GM18519 (cell line): Measurements from ENCODE around the gene WNT9A.
"Not testable (repeated sequence)": the region's sequence is repeated elsewhere in the genome, so short reads cannot be mapped to it uniquely, and the experiment has no call there.

Experiments used
- ATAC-seq: cut with Tn5 transposase; IDR thresholded peaks from one replicate; pipeline ENCODE4 v1.9.1; 2021; ENCODE audit warnings: mild to moderate bottlenecking, moderate library complexity; ENCODE audit not compliant: unreplicated experiment, low FRiP score

The WNT9A gene

GRCh38 chr1:227889047-227889862 lies 58.5 kb downstream of the WNT9A start:
- no peak for ATAC-seq

GRCh38 chr1:227888404-227889046 lies 59.2 kb downstream of the WNT9A start:
- no peak for ATAC-seq

GRCh38 chr1:227887697-227888403 lies 59.9 kb downstream of the WNT9A start:
- ATAC-seq, result no peak

GRCh38 chr1:227886993-227887696 lies 60.6 kb downstream of the WNT9A start:
- ATAC-seq, result no peak

GRCh38 chr1:227886503-227886961 lies 61.2 kb downstream of the WNT9A start:
- no peak for ATAC-seq

- no peak for ATAC-seq
These were observed 61.9 kb downstream of the WNT9A start for GRCh38 chr1:227885648-227886502.

GRCh38 chr1:227885135-227885647 lies 62.5 kb downstream of the WNT9A start:
- ATAC-seq, result no peak

GRCh38 chr1:227884370-227885134 lies 63.2 kb downstream of the WNT9A start:
- ATAC-seq, result no peak

- no peak for ATAC-seq
These were observed 64.0 kb downstream of the WNT9A start for GRCh38 chr1:227883641-227884301.

GRCh38 chr1:227883073-227883520 lies 64.6 kb downstream of the WNT9A start:
- ATAC-seq, result no peak

- no peak for ATAC-seq
These were observed 67.3 kb downstream of the WNT9A start for GRCh38 chr1:227880342-227880924.

GRCh38 chr1:227877810-227878209 lies 69.9 kb downstream of the WNT9A start:
- not testable (repeated sequence) for ATAC-seq

- ATAC-seq, result not testable (repeated sequence)
These were observed 75.8 kb downstream of the WNT9A start for GRCh38 chr1:227871892-227872291.

- no peak for ATAC-seq
These were observed 77.4 kb downstream of the WNT9A start for GRCh38 chr1:227870366-227870765.

- no peak for ATAC-seq
These were observed 77.9 kb downstream of the WNT9A start for GRCh38 chr1:227869851-227870305.

- ATAC-seq, result no peak
These were observed 78.4 kb downstream of the WNT9A start for GRCh38 chr1:227869279-227869842.
